Parathyroid adenoma (tissue), 2 donors: ENCODE measurements around the gene MPHOSPH8.

Source experiments
- H2AFZ ChIP-seq: fragments of 300-600 bp; sonication (generic); one replicate; pipeline ENCODE4 v1.7.0; 2017; ENCODE audit warnings: antibody characterized with exemption, mild to moderate bottlenecking
- H3K27ac ChIP-seq: fragments of 300-600 bp; sonication (generic); one replicate; pipeline ENCODE4 v1.7.0; 2017
- H3K27me3 ChIP-seq: fragments of 300-600 bp; sonication (generic); one replicate; pipeline ENCODE4 v1.7.0; 2017; ENCODE audit warnings: low read length; ENCODE audit not compliant: control insufficient read depth, insufficient read depth
- H3K36me3 ChIP-seq: fragments of 300-600 bp; sonication (generic); one replicate; pipeline ENCODE4 v1.7.0; 2017; ENCODE audit warnings: low read length; ENCODE audit not compliant: control insufficient read depth, insufficient read depth
- H3K4me1 ChIP-seq: fragments of 300-600 bp; sonication (generic); one replicate; pipeline ENCODE4 v1.7.0; 2017; ENCODE audit warnings: control low read depth
- H3K4me2 ChIP-seq: fragments of 300-600 bp; sonication (generic); one replicate; pipeline ENCODE4 v1.7.0; 2017; ENCODE audit warnings: low read length
- H3K4me3 ChIP-seq: fragments of 300-600 bp; sonication (generic); one replicate; pipeline ENCODE4 v1.7.0; 2017; ENCODE audit warnings: low read depth, low read length
- H3K79me2 ChIP-seq: fragments of 300-600 bp; sonication (generic); one replicate; pipeline ENCODE4 v1.7.0; 2017; ENCODE audit warnings: control low read depth
- H3K9ac ChIP-seq: fragments of 300-600 bp; sonication (generic); one replicate; pipeline ENCODE4 v1.7.0; 2017; ENCODE audit warnings: mild to moderate bottlenecking
- H3K9me3 ChIP-seq: fragments of 300-600 bp; sonication (generic); one replicate; pipeline ENCODE4 v1.7.0; 2017; ENCODE audit warnings: low read length; ENCODE audit not compliant: control insufficient read depth
- CTCF ChIP-seq: fragments of 300-600 bp; sonication (generic); IDR thresholded peaks from one replicate; pipeline ENCODE4 v1.7.0; 2017; ENCODE audit warnings: antibody characterized with exemption, mild to moderate bottlenecking
- donor health status: primary hyperparathyroidism.

Gene MPHOSPH8

GRCh38 chr13:19668778-19669177, 35.3 kb downstream of the MPHOSPH8 start:
- no peaks in the 10 kb centered on the region for H3K36me3 ChIP-seq

GRCh38 chr13:19670147-19670546, 36.7 kb downstream of the MPHOSPH8 start:
- no peak for TF ChIP-seq CTCF

More at GRCh38 chr13:19668778-19669177, 35.3 kb downstream of the MPHOSPH8 start:
- H3K27ac ChIP-seq, result no peak overlapping the region
- H3K4me3 ChIP-seq, result no peak overlapping the region
- TF ChIP-seq CTCF, result no peak
- H3K9me3 ChIP-seq, result no peaks in the 10 kb centered on the region
- H2AFZ ChIP-seq, result no peak overlapping the region
- no peaks in the 10 kb centered on the region for H3K27me3 ChIP-seq
- H3K79me2 ChIP-seq, result no peaks in the 10 kb centered on the region
- H3K9ac ChIP-seq, result no peak overlapping the region
- no peak overlapping the region for H3K4me2 ChIP-seq
- H3K4me1 ChIP-seq, result no peaks in the 10 kb centered on the region

GRCh38 chr13:19672990-19673389, 39.5 kb downstream of the MPHOSPH8 start:
- Histone ChIP-seq H3K36me3 (no peaks in the 10 kb centered on the region), H3K4me2 (no peak overlapping the region), H2AFZ (no peak overlapping the region), H3K4me3 (no peak overlapping the region), H3K9me3 (no peaks in the 10 kb centered on the region), H3K4me1 (no peaks in the 10 kb centered on the region), H3K27ac (no peak overlapping the region), H3K27me3 (no peaks in the 10 kb centered on the region), H3K79me2 (no peaks in the 10 kb centered on the region), H3K9ac (no peak overlapping the region)
- TF ChIP-seq CTCF, result no peak

More at GRCh38 chr13:19670147-19670546, 36.7 kb downstream of the MPHOSPH8 start:
- H3K4me2 ChIP-seq, result no peak overlapping the region
- no peaks in the 10 kb centered on the region for H3K36me3 ChIP-seq
- H3K9me3 ChIP-seq, result no peaks in the 10 kb centered on the region
- H3K9ac ChIP-seq, result no peak overlapping the region
- no peak overlapping the region for H3K27ac ChIP-seq
- H3K79me2 ChIP-seq, result no peaks in the 10 kb centered on the region
- no peak overlapping the region for H2AFZ ChIP-seq
- no peak overlapping the region for H3K4me3 ChIP-seq
- H3K4me1 ChIP-seq, result no peaks in the 10 kb centered on the region
- H3K27me3 ChIP-seq, result no peaks in the 10 kb centered on the region

- Histone ChIP-seq H3K9me3 (no peaks in the 10 kb centered on the region), H3K4me3 (no peak overlapping the region), H3K4me2 (no peak overlapping the region), H3K27ac (no peak overlapping the region), H3K9ac (no peak overlapping the region), H2AFZ (no peak overlapping the region), H3K36me3 (no peaks in the 10 kb centered on the region), H3K4me1 (no peaks in the 10 kb centered on the region), H3K79me2 (no peaks in the 10 kb centered on the region), H3K27me3 (no peaks in the 10 kb centered on the region)
- TF ChIP-seq CTCF, result no peak
Measured at GRCh38 chr13:19673473-19674430, 40.3 kb downstream of the MPHOSPH8 start.
